ENCODE results near the gene CLMP. TPM values are rescaled to one million over a fixed set of nuclear protein-coding genes. Genes with fewer than 3 reads are reported as not detected.

Gene CLMP
- total RNA-seq, 1 experiment from 2014 or later: 3.2 TPM

DNA sequence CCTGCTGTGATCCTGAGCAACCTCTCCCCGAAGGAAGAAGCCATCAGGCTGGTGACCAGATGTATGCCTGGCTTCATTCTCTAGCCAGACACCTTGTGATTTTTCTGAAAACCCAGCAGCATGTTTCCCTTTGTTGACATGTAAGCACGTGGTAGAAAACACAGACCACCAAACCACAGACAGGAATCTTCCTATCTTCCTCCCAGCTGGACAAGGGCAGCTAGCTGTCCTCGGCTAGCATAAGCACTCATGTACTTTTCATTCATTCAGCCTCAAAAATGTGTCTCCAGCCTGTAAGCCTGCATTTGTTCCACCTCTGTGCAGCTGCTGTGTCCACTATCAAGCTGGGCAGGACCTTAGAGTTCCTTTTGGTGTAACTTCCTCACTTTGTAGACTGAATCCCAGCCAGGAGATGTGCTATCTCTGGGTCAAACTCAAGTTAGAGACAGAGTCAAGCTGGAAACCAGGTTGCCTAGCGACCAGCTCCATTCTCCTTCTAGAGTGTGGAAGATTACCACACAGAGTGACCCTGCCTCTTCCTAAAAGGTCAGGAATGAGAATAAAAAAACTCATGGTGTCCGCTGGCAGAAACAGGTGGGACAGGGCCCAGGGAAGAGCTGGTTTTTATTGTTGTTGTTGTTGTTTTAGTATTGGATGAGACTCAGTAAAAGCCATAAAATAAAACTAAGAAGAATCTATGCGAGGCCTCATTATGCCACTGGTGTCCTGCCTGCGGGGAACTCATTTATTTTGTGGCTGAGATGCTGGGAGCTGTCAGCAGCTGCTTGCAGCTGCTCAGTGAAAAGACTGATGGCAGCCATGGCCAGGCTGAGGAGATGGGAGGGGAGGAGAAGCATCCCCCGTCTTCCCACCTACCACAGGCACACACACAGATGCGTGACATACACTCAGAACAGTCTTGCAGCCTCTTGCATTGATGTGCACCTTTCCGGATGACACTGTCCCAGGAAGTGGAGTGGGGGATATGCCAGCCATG is 7.4 kb upstream of the CLMP start:
- intact Hi-C loops (cut with micrococcal nuclease): no loop called here

DNA sequence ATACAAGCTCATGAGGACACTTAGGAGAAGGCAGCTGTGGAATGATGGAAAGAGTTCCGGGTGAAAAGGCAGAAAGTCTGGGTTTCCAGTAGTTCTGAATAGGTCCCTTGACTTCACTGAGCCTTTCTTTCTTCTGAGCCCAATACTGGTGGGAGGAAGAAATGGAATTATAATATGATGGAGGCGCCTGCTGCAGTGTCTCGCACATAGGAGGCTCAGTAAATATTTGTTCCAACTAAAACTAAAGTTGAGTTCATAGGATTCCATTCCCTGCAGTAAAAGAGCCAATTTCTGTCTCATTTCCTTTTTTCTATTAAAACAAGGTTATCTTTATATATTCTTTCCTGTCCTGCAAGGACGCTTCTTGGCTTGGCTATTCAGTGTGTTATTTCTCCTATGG is 5.2 kb upstream of the CLMP start:
- ATAC-seq: no peak
- CTCF ChIA-PET: no interaction called here
- no peaks in the 10 kb centered on the region for H3K9me2 ChIP-seq (ENCODE audit: insufficient read depth)
- DNase-seq (ENCODE audit: low read depth, low spot score): no peak
- no peak overlapping the region for H3K4me3 ChIP-seq (replicated peaks in 1 of 2; ENCODE audit: low read depth in 1 of 2, low read length in 2 of 2)
- no peaks in the 10 kb centered on the region for H3K36me3 ChIP-seq (ENCODE audit: control insufficient read depth in 1 of 2, insufficient read depth in 2 of 2, low read length in 2 of 2)
- H3K27ac ChIP-seq (ENCODE audit: low read depth, low read length): no peak overlapping the region
- no peak overlapping the region for H3K9ac ChIP-seq (ENCODE audit: low read length)
- H3K79me2 ChIP-seq (ENCODE audit: insufficient read depth, low read length): no peaks in the 10 kb centered on the region
- no peaks in the 10 kb centered on the region for H3K27me3 ChIP-seq (ENCODE audit: insufficient read depth, low read length)
- H3K4me1 ChIP-seq (ENCODE audit: control insufficient read depth in 1 of 2, insufficient read depth in 2 of 2, low read length in 2 of 2): peaks cover 0 to 9% of the 10 kb centered on the region in 2 experiments; a peak in 2 of 4 replicates
- no TSS peak for BruUV-seq (replicated peaks)
- RAD21 ChIA-PET (ENCODE audit: low non-redundant PET in 1 of 2, low total read pairs in 2 of 2, uncharacterized antibody in 2 of 2, unreplicated experiment in 2 of 2): no interaction called here
- no peaks in the 10 kb centered on the region for H3K9me3 ChIP-seq (ENCODE audit: control insufficient read depth in 1 of 2, insufficient read depth in 1 of 2, low read depth in 1 of 2, low read length in 2 of 2)
- intact Hi-C loops (cut with micrococcal nuclease): no loop called here
- no peak overlapping the region for H2AFZ ChIP-seq (ENCODE audit: low read depth, low read length, poor library complexity, severe bottlenecking)
- H3K4me2 ChIP-seq (ENCODE audit: low read length): no peak overlapping the region
- no peaks in the 10 kb centered on the region for H4K20me1 ChIP-seq (ENCODE audit: insufficient read depth)
- POLR2A ChIA-PET: no interaction called here
- TF ChIP-seq TCF7L2 (IDR thresholded peaks at IDR 0.05; ENCODE audit: borderline replicate concordance, extremely low read depth, insufficient read depth, insufficient read length) (no peak), FOSL1 (IDR thresholded peaks at IDR 0.05; ENCODE audit: low read depth) (no peak), ELF1 (IDR thresholded peaks at IDR 0.05; ENCODE audit: borderline replicate concordance, low read depth) (no peak), POLR2AphosphoS5 (IDR thresholded peaks at IDR 0.05; ENCODE audit: low read depth, low read length) (no peak), EZH2 (IDR thresholded peaks at IDR 0.05) (no peak), ZNF274 (IDR thresholded peaks at IDR 0.05; ENCODE audit: low read depth, low read length) (no peak), POLR2A (IDR thresholded peaks at IDR 0.05; ENCODE audit: borderline replicate concordance, extremely low read depth, insufficient read depth, insufficient read length) (no peak), EGR1 (IDR thresholded peaks at IDR 0.05; ENCODE audit: low read depth) (no peak)
- TF ChIP-seq, protein P1, sequence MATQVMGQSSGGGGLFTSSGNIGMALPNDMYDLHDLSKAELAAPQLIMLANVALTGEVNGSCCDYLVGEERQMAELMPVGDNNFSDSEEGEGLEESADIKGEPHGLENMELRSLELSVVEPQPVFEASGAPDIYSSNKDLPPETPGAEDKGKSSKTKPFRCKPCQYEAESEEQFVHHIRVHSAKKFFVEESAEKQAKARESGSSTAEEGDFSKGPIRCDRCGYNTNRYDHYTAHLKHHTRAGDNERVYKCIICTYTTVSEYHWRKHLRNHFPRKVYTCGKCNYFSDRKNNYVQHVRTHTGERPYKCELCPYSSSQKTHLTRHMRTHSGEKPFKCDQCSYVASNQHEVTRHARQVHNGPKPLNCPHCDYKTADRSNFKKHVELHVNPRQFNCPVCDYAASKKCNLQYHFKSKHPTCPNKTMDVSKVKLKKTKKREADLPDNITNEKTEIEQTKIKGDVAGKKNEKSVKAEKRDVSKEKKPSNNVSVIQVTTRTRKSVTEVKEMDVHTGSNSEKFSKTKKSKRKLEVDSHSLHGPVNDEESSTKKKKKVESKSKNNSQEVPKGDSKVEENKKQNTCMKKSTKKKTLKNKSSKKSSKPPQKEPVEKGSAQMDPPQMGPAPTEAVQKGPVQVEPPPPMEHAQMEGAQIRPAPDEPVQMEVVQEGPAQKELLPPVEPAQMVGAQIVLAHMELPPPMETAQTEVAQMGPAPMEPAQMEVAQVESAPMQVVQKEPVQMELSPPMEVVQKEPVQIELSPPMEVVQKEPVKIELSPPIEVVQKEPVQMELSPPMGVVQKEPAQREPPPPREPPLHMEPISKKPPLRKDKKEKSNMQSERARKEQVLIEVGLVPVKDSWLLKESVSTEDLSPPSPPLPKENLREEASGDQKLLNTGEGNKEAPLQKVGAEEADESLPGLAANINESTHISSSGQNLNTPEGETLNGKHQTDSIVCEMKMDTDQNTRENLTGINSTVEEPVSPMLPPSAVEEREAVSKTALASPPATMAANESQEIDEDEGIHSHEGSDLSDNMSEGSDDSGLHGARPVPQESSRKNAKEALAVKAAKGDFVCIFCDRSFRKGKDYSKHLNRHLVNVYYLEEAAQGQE (IDR thresholded peaks at IDR 0.05; ENCODE audit: low read depth): no peak
- TF ChIP-seq, protein P2, sequence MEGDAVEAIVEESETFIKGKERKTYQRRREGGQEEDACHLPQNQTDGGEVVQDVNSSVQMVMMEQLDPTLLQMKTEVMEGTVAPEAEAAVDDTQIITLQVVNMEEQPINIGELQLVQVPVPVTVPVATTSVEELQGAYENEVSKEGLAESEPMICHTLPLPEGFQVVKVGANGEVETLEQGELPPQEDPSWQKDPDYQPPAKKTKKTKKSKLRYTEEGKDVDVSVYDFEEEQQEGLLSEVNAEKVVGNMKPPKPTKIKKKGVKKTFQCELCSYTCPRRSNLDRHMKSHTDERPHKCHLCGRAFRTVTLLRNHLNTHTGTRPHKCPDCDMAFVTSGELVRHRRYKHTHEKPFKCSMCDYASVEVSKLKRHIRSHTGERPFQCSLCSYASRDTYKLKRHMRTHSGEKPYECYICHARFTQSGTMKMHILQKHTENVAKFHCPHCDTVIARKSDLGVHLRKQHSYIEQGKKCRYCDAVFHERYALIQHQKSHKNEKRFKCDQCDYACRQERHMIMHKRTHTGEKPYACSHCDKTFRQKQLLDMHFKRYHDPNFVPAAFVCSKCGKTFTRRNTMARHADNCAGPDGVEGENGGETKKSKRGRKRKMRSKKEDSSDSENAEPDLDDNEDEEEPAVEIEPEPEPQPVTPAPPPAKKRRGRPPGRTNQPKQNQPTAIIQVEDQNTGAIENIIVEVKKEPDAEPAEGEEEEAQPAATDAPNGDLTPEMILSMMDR (IDR thresholded peaks at IDR 0.05 in 2 of 3, conservative IDR thresholded peaks at IDR 0.05 in 1 of 3; ENCODE audit: borderline replicate concordance in 1 of 3, insufficient read depth in 1 of 3, low read depth in 2 of 3, low read length in 2 of 3): no peak

More for the DNA sequence above, 7.4 kb upstream of the CLMP start:
- ATAC-seq (no peak), DNase-seq (ENCODE audit: low read depth, low spot score) (no peak)
- no peak overlapping the region for H3K9ac ChIP-seq (ENCODE audit: low read length)
- TF ChIP-seq, protein P3, sequence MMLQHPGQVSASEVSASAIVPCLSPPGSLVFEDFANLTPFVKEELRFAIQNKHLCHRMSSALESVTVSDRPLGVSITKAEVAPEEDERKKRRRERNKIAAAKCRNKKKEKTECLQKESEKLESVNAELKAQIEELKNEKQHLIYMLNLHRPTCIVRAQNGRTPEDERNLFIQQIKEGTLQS (IDR thresholded peaks at IDR 0.05): no peak
- TF ChIP-seq RAD21 (IDR thresholded peaks at IDR 0.05; ENCODE audit: low read depth) (no peak), ZNF274 (IDR thresholded peaks at IDR 0.05; ENCODE audit: low read depth, low read length) (no peak), YY1 (IDR thresholded peaks at IDR 0.05; ENCODE audit: extremely low read depth, insufficient replicate concordance, low read depth, low read length) (no peak), EZH2phosphoT487 (IDR thresholded peaks at IDR 0.05; ENCODE audit: borderline replicate concordance) (no peak), CEBPB (IDR thresholded peaks at IDR 0.05; ENCODE audit: low read depth) (no peak)
- no peaks in the 10 kb centered on the region for H3K9me2 ChIP-seq (ENCODE audit: insufficient read depth)
- BruUV-seq (replicated peaks): no TSS peak
- CTCF ChIA-PET: interaction anchor here (1.4 kb wide), 1 partner anchor 99 kb away, joined by 3 read pairs; no protein-coding TSS in a partner anchor
- no peaks in the 10 kb centered on the region for H4K20me1 ChIP-seq (ENCODE audit: insufficient read depth)
- no peak overlapping the region for H3K4me3 ChIP-seq (replicated peaks in 1 of 2; ENCODE audit: low read depth in 1 of 2, low read length in 2 of 2)
- no peaks in the 10 kb centered on the region for H3K27me3 ChIP-seq (ENCODE audit: insufficient read depth, low read length)
- no peak overlapping the region for H2AFZ ChIP-seq (ENCODE audit: low read depth, low read length, poor library complexity, severe bottlenecking)
- no peaks in the 10 kb centered on the region for H3K79me2 ChIP-seq (ENCODE audit: insufficient read depth, low read length)
- RAD21 ChIA-PET (ENCODE audit: low non-redundant PET in 1 of 2, low total read pairs in 2 of 2, uncharacterized antibody in 2 of 2, unreplicated experiment in 2 of 2): no interaction called here
- no peak overlapping the region for H3K4me2 ChIP-seq (ENCODE audit: low read length)
- H3K27ac ChIP-seq (ENCODE audit: low read depth, low read length): no peak overlapping the region
- H3K4me1 ChIP-seq (ENCODE audit: control insufficient read depth in 1 of 2, insufficient read depth in 2 of 2, low read length in 2 of 2): peaks cover 0 to 6% of the 10 kb centered on the region in 2 experiments; a peak in 2 of 4 replicates
- H3K36me3 ChIP-seq (ENCODE audit: control insufficient read depth in 1 of 2, insufficient read depth in 2 of 2, low read length in 2 of 2): no peaks in the 10 kb centered on the region
- H3K9me3 ChIP-seq (ENCODE audit: control insufficient read depth in 1 of 2, insufficient read depth in 1 of 2, low read depth in 1 of 2, low read length in 2 of 2): no peaks in the 10 kb centered on the region
- POLR2A ChIA-PET: no interaction called here

Data from HCT116 (cell line).